ENCODE data around the gene ST3GAL6. TPM values are rescaled to one million over a fixed set of nuclear protein-coding genes. Genes with fewer than 3 reads are reported as not detected.
A peak's percentile ranks its signal among the peaks of the same experiment; 100 is the strongest.

ST3GAL6 gene
- total and polyA plus RNA-seq, 2 of the 13 experiments (the other 11 are each of a cell fraction or from before 2014, with no cell fraction given) = 17.5 to 23.2 TPM

GRCh38 chr3:98775459-98776139 is 12.5 kb downstream of the ST3GAL6 start:
- TF ChIP-seq ZNF263 (CRISPR knock-in tag; IDR thresholded peaks at IDR 0.05) (0 out of 2 replicates have a peak, but pooled peaks have one; percentile 16), TEF (CRISPR knock-in tag; IDR thresholded peaks at IDR 0.05) (no peak)
- Histone ChIP-seq H3K4me3 (replicated peaks in 1 of 3; ENCODE audit: insufficient read depth in 1 of 3, low read depth in 2 of 3, low read length in 3 of 3) (no peak overlapping the region), H2AFZ (ENCODE audit: low read length) (no peak overlapping the region), H3K27ac (ENCODE audit: extremely low read length, insufficient read depth, low read length) (peak overlapping the region; percentile 36), H4K20me1 (ENCODE audit: insufficient read depth, low read length) (no peaks in the 10 kb centered on the region), H3K4me2 (ENCODE audit: low read depth, low read length) (no peak overlapping the region), H3K79me2 (ENCODE audit: insufficient read depth, low read length) (peaks cover 3% of the 10 kb centered on the region), H3K9ac (ENCODE audit: insufficient read depth, low read depth, low read length) (no peak overlapping the region), H3K36me3 (replicated peaks in 1 of 2; ENCODE audit: control insufficient read depth in 1 of 2, insufficient read depth in 2 of 2, low read length in 2 of 2) (peaks cover 5 to 6% of the 10 kb centered on the region in 2 experiments; a peak in 4 of 5 replicates), H3K4me1 (ENCODE audit: insufficient read depth, low read length) (peaks cover 59% of the 10 kb centered on the region), H3K27me3 (ENCODE audit: control insufficient read depth in 1 of 2, insufficient read depth in 2 of 2, low read length in 2 of 2) (no peaks in the 10 kb centered on the region), H3K9me3 (ENCODE audit: low read length) (no peaks in the 10 kb centered on the region)
- DNase-seq (ENCODE audit: low spot score) (no peak), FAIRE-seq (no peak), ATAC-seq (no peak)
- ChIA-PET POLR2A (no interaction called here), CTCF (ENCODE audit: low intra/inter-chr PET ratio, low total read pairs) (no interaction called here)
- BruUV-seq (replicated peaks) = no TSS peak
- intact Hi-C loops (cut with micrococcal nuclease; ENCODE audit: unreplicated experiment) (no loop called here), in situ Hi-C loops (cut with HindIII; ENCODE audit: extremely low pct_ligation_motif_present, low pct_unique_long_range_greater_than_20kb) (loop anchor here (5.0 kb wide), 1 partner anchor 43 kb away; no protein-coding TSS in a partner anchor)
- WGBS (ENCODE audit: low lambda C conversion rate) = 80% methylated on average over 3 of the region's 3 CpGs

- ChIA-PET POLR2A (interaction anchor here (1.3 kb wide), 1 partner anchor 12 kb away, joined by 3 read pairs; no protein-coding TSS in a partner anchor), CTCF (ENCODE audit: low intra/inter-chr PET ratio, low total read pairs) (no interaction called here)
- H2AFZ ChIP-seq (ENCODE audit: low read length) = no peak overlapping the region
- no peaks in the 10 kb centered on the region for H3K9me3 ChIP-seq (ENCODE audit: low read length)
- no peaks in the 10 kb centered on the region for H4K20me1 ChIP-seq (ENCODE audit: insufficient read depth, low read length)
- in situ Hi-C loops (cut with HindIII; ENCODE audit: extremely low pct_ligation_motif_present, low pct_unique_long_range_greater_than_20kb) = loop anchor here (5.0 kb wide), 1 partner anchor 44 kb away; no protein-coding TSS in a partner anchor
- peaks cover 63% of the 10 kb centered on the region for H3K4me1 ChIP-seq (ENCODE audit: insufficient read depth, low read length)
- no peak overlapping the region for H3K9ac ChIP-seq (ENCODE audit: insufficient read depth, low read depth, low read length)
- BruUV-seq (replicated peaks) = no TSS peak
- peaks cover 3% of the 10 kb centered on the region for H3K79me2 ChIP-seq (ENCODE audit: insufficient read depth, low read length)
- H3K27ac ChIP-seq (ENCODE audit: extremely low read length, insufficient read depth, low read length) = peak overlapping the region; percentile 83
- DNase-seq (ENCODE audit: low spot score) = no peak
- H3K36me3 ChIP-seq (replicated peaks in 1 of 2; ENCODE audit: control insufficient read depth in 1 of 2, insufficient read depth in 2 of 2, low read length in 2 of 2) = peaks cover 4 to 5% of the 10 kb centered on the region in 2 experiments; a peak in 4 of 5 replicates
- intact Hi-C loops (cut with micrococcal nuclease; ENCODE audit: unreplicated experiment) = no loop called here
- no peak for FAIRE-seq
- H3K4me3 ChIP-seq (replicated peaks in 1 of 3; ENCODE audit: insufficient read depth in 1 of 3, low read depth in 2 of 3, low read length in 3 of 3) = no peak overlapping the region
- H3K4me2 ChIP-seq (ENCODE audit: low read depth, low read length) = 0 out of 2 replicates have a peak overlapping the region, but pooled peaks have one; percentile 2
- ATAC-seq = no peak
- no peaks in the 10 kb centered on the region for H3K27me3 ChIP-seq (ENCODE audit: control insufficient read depth in 1 of 2, insufficient read depth in 2 of 2, low read length in 2 of 2)
- TF ChIP-seq ZNF343 (CRISPR knock-in tag; IDR thresholded peaks at IDR 0.05) = no peak
- TF ChIP-seq HOXD1 (CRISPR knock-in tag; IDR thresholded peaks at IDR 0.05) = no peak
- no peak for TF ChIP-seq MEIS2 (CRISPR knock-in tag; IDR thresholded peaks at IDR 0.05)
- no peak for TF ChIP-seq ZNF567 (CRISPR knock-in tag; IDR thresholded peaks at IDR 0.05; ENCODE audit: borderline replicate concordance)
- TF ChIP-seq ZNF703 (CRISPR knock-in tag; IDR thresholded peaks at IDR 0.05; ENCODE audit: borderline replicate concordance) = no peak
- TF ChIP-seq ZNF598 (CRISPR knock-in tag; IDR thresholded peaks at IDR 0.05; ENCODE audit: borderline replicate concordance) = no peak
- TF ChIP-seq CTCF (CRISPR knock-in tag; IDR thresholded peaks at IDR 0.05) = no peak
- no peak for TF ChIP-seq HMGXB4 (CRISPR knock-in tag; IDR thresholded peaks at IDR 0.05; ENCODE audit: borderline replicate concordance in 1 of 2, low read depth in 1 of 2)
- no peak for TF ChIP-seq ETV5 (CRISPR knock-in tag; IDR thresholded peaks at IDR 0.05; ENCODE audit: borderline replicate concordance)
- no peak for TF ChIP-seq ATF3 (CRISPR knock-in tag; IDR thresholded peaks at IDR 0.05)
Observed at GRCh38 chr3:98776140-98776493, 13.0 kb downstream of the ST3GAL6 start.
